Endothelial cell of umbilical vein (primary cell): ENCODE results near the gene YIPF7. TPM values are rescaled to one million over a fixed set of nuclear protein-coding genes. Genes with fewer than 3 reads are reported as not detected.

Experiments
- BruUV-seq: library from RNA; stranded (reverse); fragments of 400-500 nt; replicated peaks from 2 replicates; lab custom pipeline; 2021; lab: Mats Ljungman, UMichigan
- CTCF ChIA-PET: fragments of 300-600, 350-600 bp; sonication (Branson Sonifier 250); formaldehyde crosslinking; loops from one replicate; lab custom pipeline; 2021; ENCODE audit warnings: antibody characterized with exemption, inconsistent platforms; lab: Charles Lee
- POLR2A ChIA-PET: fragments of 300-600, 350-600 bp; sonication (Branson Sonifier 250); formaldehyde crosslinking; loops from one replicate; lab custom pipeline; 2021; ENCODE audit warnings: antibody characterized with exemption, inconsistent platforms; lab: Charles Lee
- DNase-seq: peaks from one replicate; pipeline ENCODE4 v3.0.0-alpha.2; 2011; ENCODE audit warnings: low read depth, low spot score
- FAIRE-seq: peaks from 2 replicates; lab custom pipeline; 2011; peaks lifted over from hg19 to GRCh38; lab: Jason Lieb, UNC
- H2AFZ ChIP-seq: 2 replicates; pipeline ENCODE4 v1.6.0; 2012; ENCODE audit warnings: low read depth, low read length, control low read depth, inconsistent platforms
- H3K27ac ChIP-seq: 2 replicates; pipeline ENCODE4 v1.5.1; 2011; ENCODE audit warnings: low read depth, mild to moderate bottlenecking, control low read depth, low read length, moderate library complexity; ENCODE audit not compliant: insufficient read depth
- H3K27me3 ChIP-seq, 2 experiments: 2 replicates each; pipeline versions ENCODE4 v1.6.0 to v1.6.1; 2011; ENCODE audit warnings: low read length in 2 of 2, mixed read lengths in 1 of 2; ENCODE audit not compliant: control insufficient read depth in 2 of 2, insufficient read depth in 2 of 2
- H3K36me3 ChIP-seq, 2 experiments: 2 replicates in 1 of 2; 3 replicates in 1 of 2; pipeline ENCODE4 v1.5.1; 2011; ENCODE audit warnings: low read length in 2 of 2, mild to moderate bottlenecking in 1 of 2, moderate library complexity in 1 of 2; ENCODE audit not compliant: control insufficient read depth in 2 of 2, insufficient read depth in 2 of 2; ENCODE audit errors: extremely low read depth in 1 of 2
- H3K4me1 ChIP-seq: 3 replicates; pipeline ENCODE4 v1.5.1; 2011; ENCODE audit warnings: mild to moderate bottlenecking, low read length; ENCODE audit not compliant: control insufficient read depth, insufficient read depth; ENCODE audit errors: extremely low read depth
- H3K4me2 ChIP-seq: 2 replicates; pipeline ENCODE4 v1.6.1; 2011; ENCODE audit warnings: low read length, control low read depth, mixed read lengths; ENCODE audit not compliant: insufficient read depth
- H3K4me3 ChIP-seq, 3 experiments: fragments of 200-600 bp in 1 of 3; sonication (generic), shearing (Covaris generic) in 1 of 3; replicated peaks in 1 of 3; 2 replicates each; pipeline ENCODE4 v1.5.1; 2011 to 2016; ENCODE audit warnings: control low read depth in 3 of 3, low read length in 3 of 3, mild to moderate bottlenecking in 2 of 3, inconsistent platforms in 1 of 3, low read depth in 1 of 3, moderate library complexity in 1 of 3; ENCODE audit not compliant: insufficient read depth in 1 of 3
- H3K79me2 ChIP-seq: 2 replicates; pipeline ENCODE4 v1.6.0; 2012; ENCODE audit warnings: low read length, inconsistent platforms; ENCODE audit not compliant: control insufficient read depth, insufficient read depth
- H3K9ac ChIP-seq: replicated peaks from 2 replicates; pipeline ENCODE3; 2011; ENCODE audit warnings: low read length, control low read depth; ENCODE audit not compliant: insufficient read depth; ENCODE audit errors: extremely low read depth
- H3K9me1 ChIP-seq: replicated peaks from 3 replicates; pipeline ENCODE4 v1.6.0; 2011; ENCODE audit warnings: mild to moderate bottlenecking, low read length; ENCODE audit not compliant: control insufficient read depth, insufficient read depth; ENCODE audit errors: extremely low read depth
- H3K9me3 ChIP-seq: replicated peaks from 2 replicates; pipeline ENCODE4 v1.5.1; 2012; ENCODE audit warnings: low read length, inconsistent platforms; ENCODE audit not compliant: control insufficient read depth, insufficient read depth
- H4K20me1 ChIP-seq: replicated peaks from 2 replicates; pipeline ENCODE3; 2011; ENCODE audit warnings: mild to moderate bottlenecking, low read length; ENCODE audit not compliant: control insufficient read depth, insufficient read depth; ENCODE audit errors: extremely low read depth
- CTCF ChIP-seq, 2 donors: IDR thresholded peaks; 1 replicate in 1 of 2; 2 replicates in 1 of 2; pipeline ENCODE4 v1.5.1; 2011; ENCODE audit warnings: low read length in 2 of 2, mild to moderate bottlenecking in 2 of 2, moderate library complexity in 2 of 2, control low read depth in 1 of 2, inconsistent platforms in 1 of 2, low read depth in 1 of 2; ENCODE audit not compliant: insufficient read depth in 1 of 2; ENCODE audit errors: extremely low read depth in 1 of 2
- EZH2 ChIP-seq: IDR thresholded peaks from 2 replicates; pipeline ENCODE4 v1.6.1; 2012; ENCODE audit warnings: borderline replicate concordance, low read depth, mild to moderate bottlenecking, moderate library complexity, low read length, inconsistent platforms; ENCODE audit not compliant: severe bottlenecking
- FOS ChIP-seq: IDR thresholded peaks from 2 replicates; pipeline ENCODE4 v1.6.1; 2011; ENCODE audit warnings: mild to moderate bottlenecking, low read length, moderate library complexity, borderline replicate concordance; ENCODE audit not compliant: insufficient read depth
- GATA2 ChIP-seq: IDR thresholded peaks from 2 replicates; pipeline ENCODE4 v1.7.0; 2011; ENCODE audit warnings: low read depth, mild to moderate bottlenecking, moderate library complexity, mixed read lengths, low read length; ENCODE audit not compliant: insufficient read length, insufficient read depth
- JUN ChIP-seq: IDR thresholded peaks from 2 replicates; pipeline ENCODE4 v1.6.1; 2011; ENCODE audit warnings: borderline replicate concordance, low read depth; ENCODE audit not compliant: insufficient read length, insufficient read depth
- MAX ChIP-seq: IDR thresholded peaks from 2 replicates; pipeline ENCODE4 v1.6.1; 2011; ENCODE audit not compliant: insufficient read depth, insufficient read length
- MYC ChIP-seq: IDR thresholded peaks from one replicate; pipeline ENCODE4 v1.6.1; 2011; ENCODE audit warnings: mild to moderate bottlenecking, low read depth, low read length
- POLR2A ChIP-seq: IDR thresholded peaks from 2 replicates; pipeline ENCODE4 v1.6.1; 2012; ENCODE audit warnings: low read depth, mild to moderate bottlenecking, control low read depth, low read length
- POLR2AphosphoS5 ChIP-seq: IDR thresholded peaks from 2 replicates; pipeline ENCODE4 v1.6.1; 2012; ENCODE audit warnings: low read depth, mild to moderate bottlenecking, control low read depth, low read length, moderate library complexity; ENCODE audit not compliant: insufficient read depth
- dilution Hi-C: fragments of 300-500 bp; cut with MboI; formaldehyde crosslinking; loops from one replicate; pipeline ENCODE4 v1.15.0; 2019; ENCODE audit warnings: low sequenced_read_pairs; ENCODE audit not compliant: extremely low pct_ligation_motif_present
- intact Hi-C: fragments of 100-400 bp; cut with micrococcal nuclease; formaldehyde crosslinking; loops from one replicate; pipeline ENCODE4 v1.10.0; 2022
- polyA plus RNA-seq, 4 experiments: library from polyadenylated mRNA; depleted of rRNA in 3 of 4; stranded (reverse) in 3 of 4; unstranded in 1 of 4; fragments of >200 nt; gene quantifications; 2 replicates each; pipeline versions ENCODE4 v1.2.1 to v1.2.3, GENCODE V29; 2011 to 2012; ENCODE audit warnings: missing spikeins in 1 of 4
- total RNA-seq: library from RNA; stranded (reverse); gene quantifications from 2 replicates; pipeline ENCODE4 v1.2.3, GENCODE V29; 2021

The YIPF7 gene
- total and polyA plus RNA-seq, 2 donors (not counting 3 experiments of a cell fraction or from before 2014, with no cell fraction given): not detected

GRCh38 chr4:44616621-44617020 lies 34.8 kb downstream of the YIPF7 start:
- Histone ChIP-seq H3K79me2 (no peaks in the 10 kb centered on the region), H2AFZ (no peak overlapping the region), H3K9me1 (no peaks in the 10 kb centered on the region), H3K9ac (no peak overlapping the region), H3K27me3 (no peaks in the 10 kb centered on the region), H3K4me3 (no peak overlapping the region), H3K4me2 (no peak overlapping the region), H3K9me3 (no peaks in the 10 kb centered on the region), H4K20me1 (no peaks in the 10 kb centered on the region), H3K27ac (no peak overlapping the region), H3K4me1 (no peaks in the 10 kb centered on the region), H3K36me3 (no peaks in the 10 kb centered on the region)
- ChIA-PET POLR2A (no interaction called here), CTCF (no interaction called here)
- DNase-seq (no peak), FAIRE-seq (no peak)
- dilution Hi-C loops (no loop called here), intact Hi-C loops (no loop called here)
- no TSS peak for BruUV-seq
- no peak for TF ChIP-seq GATA2
- TF ChIP-seq MYC: no peak
- TF ChIP-seq MAX: no peak
- TF ChIP-seq POLR2A: no peak
- TF ChIP-seq POLR2AphosphoS5: no peak
- no peak for TF ChIP-seq CTCF (IDR thresholded peaks at IDR 0.05; ENCODE audit: extremely low read depth in 1 of 2, insufficient read depth in 1 of 2, low read depth in 1 of 2, low read length in 2 of 2)
- TF ChIP-seq FOS: no peak
- no peak for TF ChIP-seq JUN
- TF ChIP-seq EZH2: no peak
